ENCODE data around the gene PLCZ1. TPM values are rescaled to one million over a fixed set of nuclear protein-coding genes. Genes with fewer than 3 reads are reported as not detected.

Gene PLCZ1
- total RNA-seq, 4 donors from 2014 or later: not detected

DNA sequence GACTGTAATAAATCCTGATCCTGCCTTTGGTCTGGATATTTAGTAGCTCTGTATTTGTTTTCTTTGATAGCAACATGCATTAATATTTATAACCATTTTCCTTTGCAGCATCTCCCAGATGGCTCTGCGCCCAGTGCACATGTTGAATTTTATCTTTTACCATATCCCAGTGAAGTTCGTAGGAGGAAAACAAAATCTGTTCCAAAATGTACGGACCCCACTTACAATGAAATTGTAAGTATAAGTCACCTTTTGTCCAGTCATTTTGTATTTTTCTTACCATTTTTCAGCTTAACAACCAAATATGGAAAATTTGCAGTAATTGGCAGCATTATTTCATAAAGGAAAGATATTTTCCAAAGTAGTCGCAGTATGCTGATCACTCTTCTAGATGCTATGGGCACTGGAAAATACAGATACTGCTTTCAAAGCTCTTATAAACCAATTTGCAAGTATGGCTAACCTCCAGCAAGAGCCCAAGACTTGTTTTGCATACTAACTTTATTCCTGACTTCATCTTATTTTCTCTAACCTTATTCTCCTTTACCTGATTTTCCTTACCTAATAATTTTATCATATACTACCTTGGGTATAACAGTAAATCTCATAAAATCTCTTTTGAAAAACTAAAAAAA lies 97.4 kb downstream of the PLCZ1 start:
- TF ChIP-seq CTCF (IDR thresholded peaks at IDR 0.05): no peak
- Histone ChIP-seq H3K36me3 (no peaks in the 10 kb centered on the region), H3K27ac (no peak overlapping the region), H3K4me1 (no peaks in the 10 kb centered on the region), H3K4me3 (replicated peaks in 1 of 3) (no peak overlapping the region), H3K9me3 (no peaks in the 10 kb centered on the region), H3K27me3 (no peaks in the 10 kb centered on the region)
- intact Hi-C loops (cut with DNase I): no loop called here
- 76 to 86% methylated on average over 4 of the region's 4 CpGs for WGBS, 2 donors
- DNase-seq: no peak

GRCh38 chr12:18634382-18634781 lies 103.4 kb downstream of the PLCZ1 start:
- WGBS, 2 donors: 70 to 77% methylated on average over 4 of the region's 4 CpGs
- intact Hi-C loops (cut with DNase I): no loop called here

More at GRCh38 chr12:18634382-18634781, 103.4 kb downstream of the PLCZ1 start:
- Histone ChIP-seq H3K27me3 (no peaks in the 10 kb centered on the region), H3K36me3 (no peaks in the 10 kb centered on the region), H3K27ac (no peak overlapping the region), H3K9me3 (no peaks in the 10 kb centered on the region), H3K4me1 (no peaks in the 10 kb centered on the region), H3K4me3 (replicated peaks in 1 of 3) (no peak overlapping the region)
- no peak for TF ChIP-seq CTCF (IDR thresholded peaks at IDR 0.05)
- no peak for TF ChIP-seq POLR2A (IDR thresholded peaks at IDR 0.05)
- no peak for DNase-seq

Other genes with a start within 250 kb of the PLCZ1 start
- gene CAPZA3, start 107 bp upstream of the PLCZ1 start, total RNA-seq: under 1 TPM in 1 of 4 donors, not detected in 3; 0.40 TPM

All from thyroid gland (tissue), 4 donors.